H4 (cell line): ENCODE measurements around the gene LOC101059915.
"Not testable (repeated sequence)": the region's sequence is repeated elsewhere in the genome, so short reads cannot be mapped to it uniquely, and the experiment has no call there.

Experiments used
- DNase-seq: peaks from one replicate; pipeline ENCODE4 v3.0.0-alpha.2; 2015; ENCODE audit warnings: low spot score

The LOC101059915 gene

GRCh38 chrX:71640002-71640401, 27.3 kb upstream of the LOC101059915 start:
- no peak for DNase-seq

DNA sequence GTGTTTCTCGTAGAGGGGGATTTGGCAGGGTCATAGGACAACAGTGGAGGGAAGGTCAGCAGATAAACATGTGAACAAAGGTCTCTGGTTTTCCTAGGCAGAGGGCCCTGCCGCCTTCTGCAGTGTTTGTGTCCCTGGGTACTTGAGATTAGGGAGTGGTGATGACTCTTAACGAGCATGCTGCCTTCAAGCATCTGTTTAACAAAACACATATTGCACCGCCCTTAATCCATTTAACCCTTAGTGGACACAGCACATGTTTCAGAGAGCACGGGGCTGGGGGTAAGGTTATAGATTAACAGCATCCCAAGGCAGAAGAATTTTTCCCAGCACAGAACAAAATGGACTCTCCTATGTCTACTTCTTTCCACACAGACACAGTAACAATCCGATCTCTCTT, 22.9 kb upstream of the LOC101059915 start:
- not testable (repeated sequence) for DNase-seq

- no peak for DNase-seq
These were observed 16.9 kb upstream of the LOC101059915 start for GRCh38 chrX:71650333-71650969.

DNA sequence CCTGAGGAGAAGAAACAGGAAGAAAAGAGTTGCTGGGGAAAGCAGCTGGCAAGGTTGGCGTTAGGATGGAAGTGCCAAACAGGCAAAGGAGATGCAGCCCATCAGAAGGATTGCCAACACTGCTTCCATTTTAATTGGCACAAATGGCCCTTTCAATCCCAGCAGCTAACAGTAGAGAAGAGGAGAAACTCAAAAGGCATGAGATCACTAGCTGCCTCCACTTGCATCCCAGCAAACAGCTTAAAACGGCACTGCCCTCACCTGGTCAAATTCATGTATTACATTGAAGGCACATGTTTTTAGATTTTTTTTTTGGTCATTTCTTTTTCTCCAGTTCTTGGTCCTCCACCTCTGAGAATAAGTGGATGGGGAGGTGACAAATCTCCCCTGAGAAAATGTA, 14.9 kb upstream of the LOC101059915 start:
- peak; percentile 46 for DNase-seq

- no peak for DNase-seq
These were observed 14.0 kb upstream of the LOC101059915 start for GRCh38 chrX:71653344-71653743.

GRCh38 chrX:71657267-71657666, 10.1 kb upstream of the LOC101059915 start:
- no peak for DNase-seq

DNA sequence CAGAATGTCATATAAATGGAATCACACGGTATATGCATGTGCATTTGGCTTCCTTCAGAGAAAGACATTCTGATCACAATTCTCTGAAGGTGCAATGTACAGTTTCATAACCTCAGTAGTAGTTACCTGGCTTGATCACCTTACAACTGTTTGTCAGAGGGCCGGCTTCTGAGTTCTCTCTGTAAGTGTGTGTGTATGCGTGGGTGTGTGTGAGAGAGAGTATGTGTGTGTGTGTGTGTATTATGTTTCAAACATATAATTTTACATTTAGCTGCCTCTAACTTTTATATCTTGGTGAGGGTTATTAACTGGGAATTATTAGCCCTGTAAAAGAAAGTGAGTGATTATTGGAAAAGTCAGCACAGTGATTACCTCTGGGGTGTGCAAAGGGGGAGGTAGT, 8.0 kb upstream of the LOC101059915 start:
- DNase-seq, result no peak

GRCh38 chrX:71659959-71660358, 7.4 kb upstream of the LOC101059915 start:
- no peak for DNase-seq

- DNase-seq, result no peak
These were observed 6.6 kb upstream of the LOC101059915 start for GRCh38 chrX:71660562-71661416.

DNA sequence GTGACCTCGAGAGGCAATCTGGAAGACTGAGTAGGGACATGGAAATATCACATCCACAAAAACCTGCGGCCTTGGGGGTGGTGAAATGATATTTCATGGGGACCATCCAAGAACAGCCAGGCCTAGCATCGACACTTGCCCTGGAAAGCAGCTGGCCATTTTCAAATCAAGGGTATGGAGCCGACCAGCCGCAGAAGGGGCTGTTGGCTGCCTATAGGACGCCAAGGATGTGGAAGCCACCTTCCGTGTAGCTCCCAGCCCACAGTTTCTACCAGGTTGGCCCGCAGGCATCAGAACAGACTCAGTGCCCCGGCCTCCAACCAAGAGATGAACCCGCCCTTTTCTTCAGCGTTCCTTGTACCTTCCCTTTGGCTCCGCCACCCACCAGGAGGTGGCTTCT, 5.4 kb upstream of the LOC101059915 start:
- DNase-seq, result no peak

GRCh38 chrX:71662654-71663053, 4.7 kb upstream of the LOC101059915 start:
- DNase-seq, result peak; percentile 17

- not testable (repeated sequence) for DNase-seq
These were observed 4.1 kb upstream of the LOC101059915 start for GRCh38 chrX:71663238-71663637.

DNA sequence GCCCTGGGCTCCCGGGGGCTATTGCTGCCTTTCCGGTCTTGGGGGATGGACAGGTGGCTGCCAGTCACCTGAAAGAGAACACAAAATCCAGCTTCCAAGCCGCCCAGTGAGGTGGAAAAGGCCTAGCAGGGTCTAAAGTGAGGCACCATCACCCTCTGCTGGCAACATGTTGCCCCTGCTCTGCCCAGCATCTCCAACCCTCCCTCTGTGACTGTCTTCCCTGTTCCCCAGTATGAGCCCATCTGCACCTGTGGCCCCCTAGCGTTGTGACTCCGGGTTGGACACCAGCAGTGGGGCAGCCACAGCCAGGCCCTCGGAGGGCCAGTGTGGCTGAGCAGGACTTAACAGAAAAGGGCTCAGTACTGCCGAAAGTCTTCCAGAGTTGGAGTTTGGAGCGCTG, 3.1 kb upstream of the LOC101059915 start:
- DNase-seq, result peak; percentile 27

- DNase-seq, result no peak
These were observed 2.4 kb upstream of the LOC101059915 start for GRCh38 chrX:71664889-71665491.

DNA sequence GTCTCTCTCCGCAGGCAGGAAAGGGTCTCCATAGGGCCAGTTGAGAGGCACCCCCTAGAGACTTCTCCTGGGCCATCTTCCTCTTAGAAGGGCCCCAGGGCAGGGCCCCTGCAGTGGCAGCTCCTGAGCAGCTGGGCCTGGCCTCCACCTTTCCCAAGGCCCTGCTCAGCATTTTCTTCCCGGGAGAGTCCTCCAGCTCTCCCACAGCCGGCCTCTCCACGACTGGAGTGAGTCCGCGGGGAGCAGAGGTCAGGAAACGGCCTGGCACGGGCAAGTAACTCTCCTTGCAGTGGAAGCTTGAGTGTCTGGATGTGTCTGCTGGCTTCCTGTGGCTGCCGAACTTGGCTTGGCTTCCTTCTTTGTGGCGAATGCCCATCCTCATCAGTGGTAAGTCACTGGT, 1.6 kb upstream of the LOC101059915 start:
- DNase-seq, result no peak

DNA sequence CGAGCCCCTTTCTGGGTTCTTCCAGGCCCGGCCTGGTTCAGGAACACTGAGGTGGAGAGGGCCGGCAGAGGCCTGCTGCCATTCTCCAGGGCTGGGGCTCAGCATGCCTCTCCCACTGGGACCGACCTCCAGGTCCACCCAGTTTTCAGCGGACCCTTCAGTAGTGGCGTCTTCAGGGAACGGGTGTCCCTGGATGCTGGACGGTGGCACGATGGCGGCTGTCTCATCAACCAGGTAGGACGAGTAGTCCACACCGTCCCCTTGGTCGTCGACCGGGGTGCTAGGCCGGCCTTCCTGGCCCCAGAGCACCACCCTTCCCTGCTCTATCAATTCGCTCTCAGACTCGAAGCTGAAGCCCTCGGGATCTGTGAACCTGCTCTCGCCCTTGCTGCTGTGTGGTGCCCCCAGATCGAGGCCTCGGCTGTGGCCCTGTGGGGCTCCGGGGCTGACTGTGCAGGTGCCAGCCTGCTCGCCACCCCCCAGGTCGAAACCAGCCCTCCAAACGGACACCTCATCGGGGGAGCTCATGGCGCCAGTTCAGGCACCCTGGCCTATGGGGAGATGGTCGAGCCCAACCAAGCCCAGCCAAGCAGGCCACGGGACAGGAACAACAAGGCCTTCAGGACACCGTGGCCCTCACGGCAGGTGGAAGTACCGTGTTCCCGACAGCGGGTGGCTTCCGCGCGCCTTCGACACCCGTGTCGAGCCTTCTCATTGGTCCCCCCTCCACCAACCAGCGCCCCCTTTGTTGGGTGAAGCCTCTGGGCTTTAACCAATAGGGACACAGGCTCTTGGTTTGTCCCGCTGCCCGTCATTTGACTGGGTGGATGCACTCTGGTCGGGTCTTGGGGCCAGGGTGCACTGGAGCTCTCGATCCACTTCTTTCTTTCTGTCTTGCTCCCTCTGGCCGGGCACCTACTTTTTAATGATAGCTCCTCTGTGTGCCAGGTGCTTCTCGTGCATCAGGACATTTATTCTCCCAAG, 814 bp upstream of the LOC101059915 start:
- DNase-seq, result no peak

GRCh38 chrX:71668248-71668595, 876 bp downstream of the LOC101059915 start:
- no peak for DNase-seq

- no peak for DNase-seq
These were observed 2.1 kb downstream of the LOC101059915 start for GRCh38 chrX:71669492-71669891.

GRCh38 chrX:71669947-71670346, 2.6 kb downstream of the LOC101059915 start:
- DNase-seq, result not testable (repeated sequence)

GRCh38 chrX:71671043-71671780, 3.9 kb downstream of the LOC101059915 start:
- DNase-seq, result no peak

GRCh38 chrX:71671938-71672337, 4.6 kb downstream of the LOC101059915 start:
- DNase-seq, result no peak
